Measurements from ENCODE around the gene TEX29.

GRCh38 chr13:111388851-111389500 is 68.5 kb downstream of the TEX29 start:
- TF ChIP-seq EZH2 (IDR thresholded peaks at IDR 0.05; ENCODE audit: borderline replicate concordance, low read depth, low read length) (no peak), SRSF9 (IDR thresholded peaks at IDR 0.05; ENCODE audit: borderline replicate concordance, low read depth, low read length) (no peak), ZMIZ1 (IDR thresholded peaks at IDR 0.05; ENCODE audit: low read depth in 2 of 2, low read length in 2 of 2) (no peak), PTBP1 (IDR thresholded peaks at IDR 0.05; ENCODE audit: low read depth, low read length) (no peak)

Data from K562 (cell line).